ENCODE results near the gene LSM2. TPM values are rescaled to one million over a fixed set of nuclear protein-coding genes. Genes with fewer than 3 reads are reported as not detected.

LSM2 gene
- total RNA-seq, 2 experiments from 2014 or later = 172 to 174 TPM

DNA sequence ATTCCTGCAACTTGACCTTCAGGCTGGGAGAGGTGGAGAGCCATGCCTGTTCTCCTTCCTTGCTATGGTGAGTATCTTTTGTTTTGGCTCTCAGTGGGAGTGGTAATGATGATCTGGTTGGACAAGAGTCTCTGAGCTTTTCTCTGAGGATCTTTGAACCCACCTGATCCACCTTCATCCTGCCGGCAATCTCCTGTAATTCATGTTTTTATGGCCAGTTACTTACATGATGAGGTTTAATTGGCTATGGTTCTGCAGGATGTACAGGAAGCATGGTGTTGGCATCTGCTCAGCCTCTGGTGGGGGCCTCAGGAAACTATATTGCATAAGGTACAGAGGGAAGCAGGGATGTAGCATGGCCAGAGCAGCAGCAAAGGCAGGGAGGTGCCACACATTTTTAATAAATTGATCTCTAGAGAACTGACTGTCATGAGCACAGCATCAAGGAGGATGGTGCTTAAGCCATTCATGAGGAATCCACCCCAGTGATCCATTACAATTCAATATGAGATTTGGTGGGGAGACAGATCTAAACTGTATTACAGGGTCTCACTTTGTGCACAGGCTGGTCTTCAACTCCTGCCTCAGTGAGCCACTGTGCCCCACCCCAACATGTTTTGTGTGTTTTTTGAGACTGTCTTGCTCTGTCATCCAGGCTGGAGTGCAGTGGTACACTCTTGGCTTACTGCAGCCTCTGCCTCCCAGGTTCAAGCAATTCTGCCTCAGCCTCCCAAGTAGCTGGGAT lies 30.8 kb upstream of the LSM2 start:
- CTCF ChIA-PET = interaction anchor here (0.8 to 2.8 kb wide), 3 partner anchors 7 to 114 kb away, joined by 4 to 8 read pairs (median 5); no protein-coding TSS in a partner anchor
- peak overlapping the region; percentile 98 for H3K27ac Mint-ChIP-seq

DNA sequence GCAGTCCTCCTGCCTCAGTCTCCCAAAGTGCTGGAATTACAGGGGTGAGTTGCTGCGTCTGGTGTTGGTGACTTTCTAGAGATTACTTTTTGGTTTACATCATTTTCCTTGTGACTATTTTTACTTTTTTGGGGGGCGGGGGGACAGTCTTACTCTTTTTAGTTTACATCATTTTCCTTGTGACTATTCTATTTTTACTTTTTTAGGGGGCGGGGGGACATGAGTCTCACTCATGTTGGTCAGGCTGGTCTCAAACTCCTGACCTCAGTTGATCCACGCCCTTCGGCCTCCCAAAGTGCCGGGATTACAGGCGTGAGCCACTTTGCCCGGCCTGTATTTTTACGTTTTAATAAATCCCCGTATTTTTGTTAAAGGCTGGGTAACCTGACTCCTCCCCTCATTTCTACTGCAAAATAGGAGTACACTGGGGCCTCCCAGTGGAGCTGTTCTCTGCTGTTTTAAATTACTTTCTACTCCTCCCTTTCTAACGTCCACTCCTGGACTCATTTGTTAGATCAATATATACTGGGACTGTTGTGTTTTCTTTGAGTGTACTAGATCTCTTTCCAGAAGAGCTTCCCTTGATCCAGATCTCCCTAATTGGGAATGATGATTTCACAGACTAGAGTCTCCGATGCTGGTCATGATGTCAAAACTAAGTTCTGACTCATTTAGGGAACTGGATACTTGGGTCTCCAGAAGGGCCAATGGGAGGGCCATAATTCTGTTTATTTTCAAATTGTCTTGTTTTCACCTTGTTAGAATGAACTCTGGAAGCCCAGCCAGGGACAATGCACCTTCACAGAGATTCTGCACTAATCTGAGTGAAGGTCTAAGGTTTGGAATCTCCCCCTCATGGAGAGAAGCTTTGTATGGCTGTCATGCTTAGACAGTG lies 30.0 kb upstream of the LSM2 start:
- DNase-seq = no peak
- CTCF ChIA-PET = interaction anchor here (0.7 to 1.3 kb wide), 3 partner anchors 46 to 98 kb away, joined by 3 to 4 read pairs (median 3); no protein-coding TSS in a partner anchor
- intact Hi-C loops (cut with micrococcal nuclease) = loop anchor here (10.0 kb wide), 1 partner anchor 1008 kb away; the partner anchor contains the start of gene PSMB8
- Mint-ChIP-seq H3K36me3 (ENCODE audit: low read depth) (peaks cover 63% of the 10 kb centered on the region), H3K4me1 (ENCODE audit: low read depth) (peaks cover 36% of the 10 kb centered on the region), H3K27me3 (ENCODE audit: low read depth) (no peaks in the 10 kb centered on the region), H3K27ac (peak overlapping the region; percentile 98), H3K9me3 (no peaks in the 10 kb centered on the region), H3K4me3 (peak overlapping the region; percentile 94)

More for the DNA sequence above, 30.8 kb upstream of the LSM2 start:
- Mint-ChIP-seq H3K36me3 (ENCODE audit: low read depth) (peaks cover 66% of the 10 kb centered on the region), H3K4me1 (ENCODE audit: low read depth) (peaks cover 32% of the 10 kb centered on the region), H3K4me3 (peak overlapping the region; percentile 94), H3K27me3 (ENCODE audit: low read depth) (no peaks in the 10 kb centered on the region), H3K9me3 (no peaks in the 10 kb centered on the region)
- DNase-seq = no peak
- intact Hi-C loops (cut with micrococcal nuclease) = loop anchor here (10.0 kb wide), 1 partner anchor 1007 kb away; the partner anchor contains the start of gene PSMB8

DNA sequence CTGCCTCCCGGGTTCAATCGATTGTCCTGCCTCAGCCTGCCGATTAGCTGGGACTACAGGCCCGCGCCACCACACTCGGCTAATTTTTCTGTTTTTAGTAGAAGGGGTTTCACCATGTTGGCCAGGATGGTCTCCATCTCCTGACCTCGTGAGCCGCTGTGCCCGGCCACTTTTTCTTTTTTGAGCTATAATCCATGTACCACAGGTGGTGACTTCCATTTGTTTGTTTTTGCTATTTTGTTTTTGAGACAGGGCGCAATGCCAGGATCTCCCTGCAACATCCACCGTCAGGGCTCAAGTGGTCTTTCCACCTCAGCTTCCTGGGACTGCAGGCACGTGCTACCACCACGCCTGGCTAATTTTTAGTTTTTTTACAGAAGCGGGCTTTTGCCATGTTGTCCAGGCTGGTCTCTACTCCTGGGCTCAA lies 29.3 kb upstream of the LSM2 start:
- Mint-ChIP-seq H3K4me1 (ENCODE audit: low read depth) (peaks cover 41% of the 10 kb centered on the region), H3K9me3 (no peaks in the 10 kb centered on the region), H3K27ac (peak overlapping the region; percentile 98), H3K27me3 (ENCODE audit: low read depth) (no peaks in the 10 kb centered on the region), H3K36me3 (ENCODE audit: low read depth) (peaks cover 62% of the 10 kb centered on the region), H3K4me3 (peak overlapping the region; percentile 94)
- no peak for DNase-seq
- CTCF ChIA-PET = interaction anchor here (0.7 to 1.3 kb wide), 3 partner anchors 46 to 98 kb away, joined by 3 to 4 read pairs (median 3); no protein-coding TSS in a partner anchor
- intact Hi-C loops (cut with micrococcal nuclease) = loop anchor here (10.0 kb wide), 1 partner anchor 1009 kb away; the partner anchor contains the start of gene PSMB8

DNA sequence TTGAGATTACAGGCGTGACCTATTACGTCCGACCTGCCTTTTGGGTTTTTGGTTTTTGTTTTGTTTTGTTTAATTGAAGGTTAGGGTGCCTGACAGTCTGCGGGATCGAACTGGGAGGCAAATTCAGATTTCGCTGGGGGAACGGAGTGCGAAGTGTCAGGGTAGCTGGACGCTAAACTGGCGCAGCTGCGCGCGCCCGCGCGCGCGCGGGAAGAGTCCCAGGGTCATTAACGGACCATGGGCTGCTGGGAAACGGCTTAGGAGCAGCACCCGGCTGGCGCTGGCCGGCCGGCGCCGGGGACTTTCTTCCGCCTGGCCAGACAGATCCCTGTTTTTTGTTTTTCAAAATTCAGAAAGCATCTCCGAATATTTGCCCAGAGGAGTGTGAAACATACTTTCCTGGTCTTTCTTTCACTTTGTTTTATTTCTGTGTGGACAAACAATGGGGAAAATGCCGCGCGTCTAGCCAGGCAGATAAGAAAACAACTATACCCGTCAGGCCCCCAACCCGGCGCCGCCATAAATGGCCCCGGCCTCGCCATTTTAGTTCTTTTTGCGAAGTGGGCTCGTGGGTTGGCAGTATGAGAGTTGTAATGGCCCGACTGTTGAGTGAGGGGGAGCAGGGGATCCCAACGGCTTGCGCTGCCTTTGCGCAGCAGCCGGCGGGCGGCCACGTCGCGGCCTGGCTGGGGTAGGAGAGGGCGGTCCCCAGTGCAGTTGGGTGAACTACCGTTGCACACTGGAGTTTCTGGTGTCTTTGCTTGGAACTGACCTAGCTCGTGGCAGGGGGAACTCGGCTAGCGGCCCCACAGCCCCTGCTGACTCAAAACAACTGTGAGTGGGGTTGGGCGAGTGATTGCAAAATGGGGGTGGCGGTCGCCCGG lies 27.8 kb upstream of the LSM2 start:
- CTCF ChIA-PET = interaction anchor here (0.6 to 1.5 kb wide), 2 partner anchors 94 to 116 kb away, joined by 3 to 6 read pairs; partner anchors contain the start of gene MSH5
- peak overlapping the region; percentile 98 for H3K27ac Mint-ChIP-seq
- peak; percentile 80 for DNase-seq
- H3K9me3 Mint-ChIP-seq = no peaks in the 10 kb centered on the region
- H3K4me1 Mint-ChIP-seq (ENCODE audit: low read depth) = peaks cover 46% of the 10 kb centered on the region
- intact Hi-C loops (cut with micrococcal nuclease) = loop anchor here (1.0 to 10.0 kb wide), 8 partner anchors 29 to 1010 kb away; partner anchors contain the start of genes EHMT2, NELFE, PRRC2A and PSMB8
- peak overlapping the region; percentile 94 for H3K4me3 Mint-ChIP-seq
- peaks cover 60% of the 10 kb centered on the region for H3K36me3 Mint-ChIP-seq (ENCODE audit: low read depth)
- H3K27me3 Mint-ChIP-seq (ENCODE audit: low read depth) = no peaks in the 10 kb centered on the region

DNA sequence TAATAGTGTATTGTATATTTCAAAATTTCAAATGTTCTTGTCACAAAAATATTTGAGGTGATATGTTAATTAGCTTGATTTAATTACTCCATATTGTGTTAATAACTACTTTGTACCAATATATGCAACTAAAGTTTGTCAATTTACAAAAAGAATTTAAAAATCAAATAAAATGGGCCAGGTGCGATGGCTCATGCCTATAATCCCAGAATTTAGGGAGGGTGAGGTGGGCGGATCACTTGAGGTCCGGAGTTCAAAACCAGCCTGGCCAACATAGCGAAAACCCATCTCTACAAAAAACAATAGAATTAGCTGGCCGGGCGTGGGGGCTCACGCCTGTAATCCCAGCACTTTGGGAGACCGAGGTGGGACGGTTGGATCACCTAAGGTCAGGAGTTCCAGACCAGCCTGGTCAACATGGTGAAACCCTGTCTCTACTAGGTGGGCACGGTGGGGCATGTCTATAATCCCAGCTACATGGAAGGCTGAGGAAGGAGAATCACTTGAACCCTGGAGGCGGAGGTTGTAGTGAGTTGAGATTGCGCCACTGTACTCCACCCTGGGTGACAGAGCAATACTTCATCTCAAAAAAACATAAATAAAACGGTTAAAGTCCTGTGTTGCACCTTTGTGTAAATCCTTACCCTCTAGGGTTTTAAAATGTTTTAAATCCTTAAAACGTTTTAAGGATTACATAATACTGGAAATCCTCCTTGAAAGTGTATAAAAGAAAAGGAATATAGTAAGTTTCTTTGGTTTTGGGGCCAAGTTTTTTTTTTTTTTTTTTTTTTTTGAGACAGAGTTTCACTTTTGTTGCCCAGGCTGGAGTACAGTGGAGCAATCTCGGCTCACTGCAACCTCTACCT lies 24.8 kb upstream of the LSM2 start:
- H3K4me1 Mint-ChIP-seq (ENCODE audit: low read depth) = peaks cover 27% of the 10 kb centered on the region
- peak overlapping the region; percentile 97 for H3K4me3 Mint-ChIP-seq
- H3K27ac Mint-ChIP-seq = peak overlapping the region; percentile 94
- CTCF ChIA-PET = interaction anchor here (0.6 to 2.5 kb wide), 14 partner anchors 7 to 179 kb away, joined by 3 to 14 read pairs (median 5); partner anchors contain the start of genes BAG6, LSM2, LY6G5C and NEU1
- intact Hi-C loops (cut with micrococcal nuclease) = loop anchor here (2.0 to 10.0 kb wide), 3 partner anchors 126 to 1013 kb away; partner anchors contain the start of genes LY6G5C, NELFE, PSMB8 and SKIC2
- H3K9me3 Mint-ChIP-seq = no peaks in the 10 kb centered on the region
- DNase-seq = no peak
- no peaks in the 10 kb centered on the region for H3K27me3 Mint-ChIP-seq (ENCODE audit: low read depth)
- H3K36me3 Mint-ChIP-seq (ENCODE audit: low read depth) = peaks cover 32% of the 10 kb centered on the region

DNA sequence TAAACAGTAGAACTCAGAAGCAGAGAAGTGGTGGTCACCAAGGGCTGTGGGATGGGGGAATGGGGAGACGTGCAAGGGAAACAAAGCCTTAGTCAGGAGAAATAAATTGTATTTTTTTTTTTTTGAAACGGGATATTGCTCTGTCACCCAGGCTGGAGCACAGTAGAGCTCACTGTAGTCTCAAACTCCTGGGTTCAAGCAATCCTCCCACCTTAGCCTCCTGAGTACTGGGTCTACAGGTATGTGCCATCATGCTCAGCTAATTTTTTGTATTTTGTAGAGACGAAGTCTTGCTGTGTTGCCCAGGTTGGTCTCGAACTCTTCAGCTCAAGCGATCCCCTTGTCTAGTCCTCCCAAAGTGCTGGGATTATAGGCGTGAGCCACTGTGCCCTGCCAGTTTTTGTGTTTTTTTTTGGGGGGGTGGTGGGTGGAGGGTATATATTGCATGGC lies 24.1 kb upstream of the LSM2 start:
- Mint-ChIP-seq H3K27ac (peak overlapping the region; percentile 94), H3K4me3 (peak overlapping the region; percentile 97), H3K27me3 (ENCODE audit: low read depth) (no peaks in the 10 kb centered on the region), H3K4me1 (ENCODE audit: low read depth) (peaks cover 30% of the 10 kb centered on the region), H3K36me3 (ENCODE audit: low read depth) (peaks cover 25% of the 10 kb centered on the region), H3K9me3 (no peaks in the 10 kb centered on the region)
- intact Hi-C loops (cut with micrococcal nuclease) = loop anchor here (1.0 to 10.0 kb wide), 6 partner anchors 36 to 1014 kb away; partner anchors contain the start of genes DDAH2, LY6G5C, NELFE and PSMB8
- CTCF ChIA-PET = interaction anchor here (0.6 to 2.5 kb wide), 14 partner anchors 8 to 178 kb away, joined by 3 to 14 read pairs (median 6); partner anchors contain the start of genes BAG6, LSM2, LY6G5C and NEU1
- DNase-seq = no peak

DNA sequence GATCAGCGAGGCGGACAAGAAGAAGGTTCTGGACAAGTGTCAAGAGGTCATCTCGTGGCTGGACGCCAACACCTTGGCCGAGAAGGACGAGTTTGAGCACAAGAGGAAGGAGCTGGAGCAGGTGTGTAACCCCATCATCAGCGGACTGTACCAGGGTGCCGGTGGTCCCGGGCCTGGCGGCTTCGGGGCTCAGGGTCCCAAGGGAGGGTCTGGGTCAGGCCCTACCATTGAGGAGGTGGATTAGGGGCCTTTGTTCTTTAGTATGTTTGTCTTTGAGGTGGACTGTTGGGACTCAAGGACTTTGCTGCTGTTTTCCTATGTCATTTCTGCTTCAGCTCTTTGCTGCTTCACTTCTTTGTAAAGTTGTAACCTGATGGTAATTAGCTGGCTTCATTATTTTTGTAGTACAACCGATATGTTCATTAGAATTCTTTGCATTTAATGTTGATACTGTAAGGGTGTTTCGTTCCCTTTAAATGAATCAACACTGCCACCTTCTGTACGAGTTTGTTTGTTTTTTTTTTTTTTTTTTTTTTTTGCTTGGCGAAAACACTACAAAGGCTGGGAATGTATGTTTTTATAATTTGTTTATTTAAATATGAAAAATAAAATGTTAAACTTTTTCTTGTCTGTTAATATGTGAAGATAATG lies 23.0 kb upstream of the LSM2 start:
- H3K4me1 Mint-ChIP-seq (ENCODE audit: low read depth) = peaks cover 39% of the 10 kb centered on the region
- no peak for DNase-seq
- peak overlapping the region; percentile 94 for H3K27ac Mint-ChIP-seq
- no peaks in the 10 kb centered on the region for H3K27me3 Mint-ChIP-seq (ENCODE audit: low read depth)
- CTCF ChIA-PET = interaction anchor here (0.5 to 2.5 kb wide), 12 partner anchors 9 to 237 kb away, joined by 3 to 14 read pairs (median 4); partner anchors contain the start of genes ABHD16A, LSM2 and NCR3
- intact Hi-C loops (cut with micrococcal nuclease) = loop anchor here (1.0 to 10.0 kb wide), 7 partner anchors 34 to 1145 kb away; partner anchors contain the start of genes DDAH2, LY6G5C, NELFE and PSMB8
- H3K36me3 Mint-ChIP-seq (ENCODE audit: low read depth) = peaks cover 15% of the 10 kb centered on the region
- no peaks in the 10 kb centered on the region for H3K9me3 Mint-ChIP-seq
- peak overlapping the region; percentile 97 for H3K4me3 Mint-ChIP-seq

DNA sequence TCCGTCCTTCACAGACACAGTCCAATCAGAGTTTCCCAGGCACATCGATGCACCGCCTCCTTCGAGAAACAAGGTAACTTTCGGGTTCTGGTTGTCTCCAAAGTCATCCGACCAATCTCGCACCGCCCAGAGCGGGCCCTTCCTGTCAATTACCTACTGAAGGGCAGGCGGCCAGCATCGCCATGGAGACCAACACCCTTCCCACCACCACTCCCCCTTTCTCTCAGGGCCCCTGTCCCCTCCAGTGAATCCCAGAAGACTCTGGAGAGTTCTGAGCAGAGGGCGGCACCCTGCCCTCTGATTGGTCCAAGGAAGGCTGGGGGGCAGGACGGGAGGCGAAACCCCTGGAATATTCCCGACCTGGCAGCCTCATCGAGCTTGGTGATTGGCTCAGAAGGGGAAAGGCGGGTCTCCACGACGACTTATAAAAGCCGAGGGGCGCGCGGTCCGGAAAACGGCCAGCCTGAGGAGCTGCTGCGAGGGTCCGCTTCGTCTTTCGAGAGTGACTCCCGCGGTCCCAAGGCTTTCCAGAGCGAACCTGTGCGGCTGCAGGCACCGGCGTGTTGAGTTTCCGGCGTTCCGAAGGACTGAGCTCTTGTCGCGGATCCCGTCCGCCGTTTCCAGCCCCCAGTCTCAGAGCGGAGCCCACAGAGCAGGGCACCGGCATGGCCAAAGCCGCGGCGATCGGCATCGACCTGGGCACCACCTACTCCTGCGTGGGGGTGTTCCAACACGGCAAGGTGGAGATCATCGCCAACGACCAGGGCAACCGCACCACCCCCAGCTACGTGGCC lies 20.7 kb upstream of the LSM2 start, which contains the start of gene HSPA1B:
TSS of gene HSPA1B (plus strand) at position 453 of the 794 bp plus-strand sequence. CDS start at position 666, 213 bp downstream.
- Mint-ChIP-seq H3K27me3 (ENCODE audit: low read depth) (no peaks in the 10 kb centered on the region), H3K4me1 (ENCODE audit: low read depth) (peaks cover 46% of the 10 kb centered on the region)
- intact Hi-C loops (cut with micrococcal nuclease) = loop anchor here (1.0 to 10.0 kb wide), 7 partner anchors 15 to 1147 kb away; partner anchors contain the start of genes ATP6V1G2, GPANK1, LTA and NFKBIL1

DNA sequence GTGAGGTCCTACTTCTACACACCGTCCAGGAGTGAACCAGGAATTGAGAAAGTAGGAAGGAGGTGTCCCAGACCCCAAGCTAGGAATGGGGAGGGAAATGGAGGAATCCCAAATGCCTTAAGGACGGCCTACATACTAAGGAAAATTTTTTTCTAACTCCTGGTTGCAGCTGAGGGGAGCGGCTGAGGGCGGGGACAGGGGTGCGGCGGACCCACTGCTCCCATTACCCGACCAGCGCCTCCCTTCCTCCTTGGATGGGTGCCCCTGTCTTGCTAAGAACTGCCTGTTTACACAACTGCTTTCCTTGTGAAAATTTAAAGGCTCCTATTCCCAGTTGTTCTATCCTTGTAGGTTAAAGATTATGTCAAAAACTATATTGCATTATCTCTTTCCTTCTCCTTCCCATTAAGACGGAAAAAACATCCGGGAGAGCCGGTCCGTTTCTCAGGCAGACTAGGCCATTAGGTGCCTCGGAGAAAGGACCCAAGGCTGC lies 20.1 kb upstream of the LSM2 start:
- peaks cover 49% of the 10 kb centered on the region for H3K4me1 Mint-ChIP-seq (ENCODE audit: low read depth)
- CTCF ChIA-PET = interaction anchor here (0.7 to 1.4 kb wide), 7 partner anchors 9 to 169 kb away, joined by 3 to 4 read pairs (median 4); partner anchors contain the start of genes EHMT2, LSM2, LY6G5C and VARS1

More for the DNA sequence above, 20.7 kb upstream of the LSM2 start, which contains the start of gene HSPA1B:
- Mint-ChIP-seq H3K4me3 (peak within 1 kb of the TSS; percentile 85), H3K27ac (peak within 1 kb of the TSS; percentile 97), H3K9me3 (no peaks in the 10 kb centered on the region), H3K36me3 (ENCODE audit: low read depth) (peaks cover 13% of the 10 kb centered on the region)
- CTCF ChIA-PET = interaction anchor here (0.7 to 1.4 kb wide), 6 partner anchors 10 to 169 kb away, joined by 3 to 4 read pairs (median 4); partner anchors contain the start of genes LSM2, LY6G5C and VARS1
- DNase-seq = peak; percentile 98

More for the DNA sequence above, 20.1 kb upstream of the LSM2 start:
- H3K4me3 Mint-ChIP-seq = peak overlapping the region; percentile 85
- H3K9me3 Mint-ChIP-seq = no peaks in the 10 kb centered on the region
- peaks cover 13% of the 10 kb centered on the region for H3K36me3 Mint-ChIP-seq (ENCODE audit: low read depth)
- DNase-seq = peak; percentile 56
- intact Hi-C loops (cut with micrococcal nuclease) = loop anchor here (1.0 to 10.0 kb wide), 7 partner anchors 14 to 1148 kb away; partner anchors contain the start of genes ATP6V1G2, GPANK1, LTA and NFKBIL1
- peak overlapping the region; percentile 97 for H3K27ac Mint-ChIP-seq
- no peaks in the 10 kb centered on the region for H3K27me3 Mint-ChIP-seq (ENCODE audit: low read depth)

All from activated naive CD4-positive, alpha-beta T cell treated with anti-CD3 and anti-CD28 coated beads for 36 hours (primary cell).